ENCODE measurements around the gene UBE4B.
"Not testable (repeated sequence)": the region's sequence is repeated elsewhere in the genome, so short reads cannot be mapped to it uniquely, and the experiment has no call there.

The UBE4B gene

GRCh38 chr1:10074059-10074851 lies 41.5 kb downstream of the UBE4B start:
- DNase-seq, result peak; percentile 80

GRCh38 chr1:10074852-10075730 lies 42.3 kb downstream of the UBE4B start:
- DNase-seq, result no peak

GRCh38 chr1:10075732-10076131 lies 43.0 kb downstream of the UBE4B start:
- DNase-seq, result no peak

GRCh38 chr1:10078494-10078893 lies 45.7 kb downstream of the UBE4B start:
- DNase-seq, result no peak

- no peak for DNase-seq
Observed at GRCh38 chr1:10080523-10080922, 47.8 kb downstream of the UBE4B start.

DNA sequence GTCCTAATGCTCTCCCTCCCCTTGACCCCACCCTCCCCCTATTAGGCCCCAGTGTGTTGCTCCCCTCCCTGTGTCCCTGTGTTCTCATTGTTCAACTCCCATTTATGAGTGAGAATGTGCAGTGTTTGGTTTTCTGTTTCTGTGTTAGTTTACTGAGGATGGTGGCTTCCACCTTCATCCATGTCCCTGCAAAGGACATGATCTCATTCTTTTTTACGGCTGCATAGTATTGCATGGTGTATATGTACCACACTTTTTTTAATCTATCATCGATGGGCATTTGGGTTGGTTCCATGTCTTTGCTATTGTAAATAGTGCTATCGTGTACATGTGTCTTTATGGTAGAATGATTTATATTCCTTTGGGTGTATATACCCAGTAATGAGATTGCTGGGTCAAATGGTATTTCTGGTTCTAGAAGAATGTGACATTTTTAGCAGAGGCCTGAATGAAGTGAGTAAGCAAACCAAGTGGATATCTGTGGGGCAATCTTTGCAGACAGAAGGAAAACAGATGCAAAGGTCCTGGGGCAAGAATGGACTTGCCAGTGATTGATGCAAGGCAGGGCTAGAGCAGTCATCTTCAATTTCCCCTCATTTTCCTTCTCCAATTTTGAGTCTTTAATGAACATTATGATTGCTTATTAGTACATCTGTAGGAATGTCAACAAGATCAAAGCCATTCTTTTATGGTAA lies 50.2 kb downstream of the UBE4B start:
- no peak for DNase-seq

DNA sequence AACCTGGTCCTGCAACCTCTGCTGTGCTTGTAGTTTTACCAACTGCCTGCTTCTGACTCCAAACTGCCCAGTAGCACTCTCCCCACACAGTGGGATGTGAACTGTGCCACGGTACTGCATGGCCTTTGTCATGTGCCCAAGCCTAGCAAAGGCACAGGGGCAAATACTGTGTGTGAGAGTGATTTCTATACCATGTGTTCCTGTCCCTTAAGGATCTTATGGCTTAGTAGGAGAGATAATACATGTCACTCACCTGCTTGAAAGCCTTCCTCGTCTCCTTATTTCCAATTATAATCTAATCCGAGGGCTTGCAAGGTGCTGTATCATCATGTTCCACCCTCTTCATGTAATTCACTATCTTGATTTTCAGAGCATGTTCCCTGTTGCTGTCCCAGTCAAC lies 51.3 kb downstream of the UBE4B start:
- DNase-seq, result no peak

- no peak for DNase-seq
Observed at GRCh38 chr1:10085076-10085475, 52.3 kb downstream of the UBE4B start.

DNA sequence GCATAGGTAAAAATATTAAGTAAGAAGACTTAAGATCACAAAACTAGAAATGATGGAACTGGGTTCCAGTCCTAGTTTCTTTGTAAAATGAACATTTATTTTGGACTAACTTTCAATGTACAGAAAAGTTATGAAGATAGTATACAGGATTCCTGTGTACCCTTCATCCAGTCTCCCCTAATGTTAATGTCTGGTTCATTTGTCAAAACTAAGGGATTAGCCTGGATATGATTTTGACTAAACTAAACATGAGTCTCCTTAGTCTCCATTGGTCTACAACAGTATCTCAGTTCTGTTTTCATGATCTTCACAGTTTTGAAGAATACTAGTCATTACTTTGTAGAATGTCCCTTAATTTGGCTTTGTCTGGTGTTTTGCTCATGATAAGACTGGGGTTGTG lies 54.5 kb downstream of the UBE4B start:
- no peak for DNase-seq

- DNase-seq, result no peak
Observed at GRCh38 chr1:10101929-10102328, 69.2 kb downstream of the UBE4B start.

GRCh38 chr1:10103193-10103592 lies 70.4 kb downstream of the UBE4B start:
- DNase-seq, result no peak

GRCh38 chr1:10104834-10105233 lies 72.1 kb downstream of the UBE4B start:
- DNase-seq, result no peak

DNA sequence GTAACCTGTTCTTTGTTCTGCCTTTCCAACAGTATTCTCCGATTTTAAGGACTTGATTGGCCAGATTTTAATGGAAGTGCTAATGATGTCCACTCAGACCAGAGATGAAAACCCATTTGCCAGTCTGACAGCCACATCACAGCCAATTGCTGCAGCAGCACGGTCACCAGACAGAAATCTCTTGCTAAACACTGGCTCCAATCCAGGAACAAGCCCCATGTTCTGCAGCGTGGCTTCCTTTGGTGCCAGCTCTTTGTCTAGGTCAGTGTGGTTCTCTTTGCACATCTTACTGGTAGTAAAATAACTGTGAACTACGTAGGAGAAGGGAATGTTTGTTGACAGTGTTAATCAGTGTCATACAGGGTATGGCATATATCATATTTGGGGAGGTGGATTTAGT lies 72.7 kb downstream of the UBE4B start:
- no peak for DNase-seq

DNA sequence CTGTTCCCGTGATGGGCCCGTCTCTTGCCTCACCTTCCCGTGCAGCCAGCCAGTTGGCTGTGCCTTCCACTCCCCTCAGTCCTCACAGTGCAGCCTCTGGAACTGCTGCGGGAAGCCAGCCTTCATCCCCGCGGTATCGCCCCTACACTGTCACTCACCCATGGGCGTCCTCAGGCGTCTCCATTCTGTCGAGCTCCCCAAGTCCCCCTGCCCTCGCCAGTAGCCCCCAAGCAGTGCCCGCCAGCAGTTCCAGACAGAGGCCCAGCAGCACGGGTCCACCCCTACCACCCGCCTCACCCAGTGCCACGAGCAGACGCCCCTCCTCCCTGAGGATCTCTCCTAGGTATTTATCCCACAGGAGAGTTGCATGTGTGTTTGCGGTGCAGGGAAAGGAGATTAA lies 73.5 kb downstream of the UBE4B start:
- DNase-seq, result no peak

DNA sequence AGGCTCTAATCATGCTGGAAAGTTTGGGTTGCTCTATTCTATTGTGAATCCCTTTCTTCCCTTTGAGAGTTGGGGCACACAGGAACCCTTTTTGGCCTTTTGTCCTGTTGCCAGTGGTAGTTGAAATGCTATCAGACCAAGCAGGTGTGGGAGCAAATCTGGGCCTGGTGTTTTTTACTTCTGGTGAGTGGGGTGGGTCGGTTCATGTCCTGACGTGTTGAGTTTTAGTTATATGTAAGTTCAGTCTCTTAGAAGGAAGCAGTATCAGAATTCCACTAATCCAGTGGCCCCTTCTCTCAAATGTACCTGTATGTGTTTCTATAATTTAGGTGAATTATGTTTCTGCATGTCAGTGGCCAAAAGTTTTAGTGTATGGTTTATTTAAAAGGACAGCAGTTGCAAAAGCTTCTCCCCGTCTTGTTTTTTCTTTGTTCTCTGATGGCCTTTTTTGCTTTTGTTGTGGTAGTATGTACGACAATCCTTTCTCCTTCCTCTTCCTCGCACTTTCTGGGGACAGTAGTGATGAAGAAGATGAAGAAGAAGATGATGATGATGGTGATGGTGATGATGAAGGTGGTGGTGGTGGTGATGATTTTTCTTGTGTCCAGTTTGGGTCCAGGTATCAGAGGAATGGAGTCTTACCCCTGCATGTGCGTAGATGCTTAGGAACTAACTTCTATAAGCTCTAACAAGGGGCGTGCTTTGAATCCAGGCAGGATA lies 74.2 kb downstream of the UBE4B start:
- DNase-seq, result no peak

- not testable (repeated sequence) for DNase-seq
Observed at GRCh38 chr1:10107476-10107847, 74.7 kb downstream of the UBE4B start.

DNA sequence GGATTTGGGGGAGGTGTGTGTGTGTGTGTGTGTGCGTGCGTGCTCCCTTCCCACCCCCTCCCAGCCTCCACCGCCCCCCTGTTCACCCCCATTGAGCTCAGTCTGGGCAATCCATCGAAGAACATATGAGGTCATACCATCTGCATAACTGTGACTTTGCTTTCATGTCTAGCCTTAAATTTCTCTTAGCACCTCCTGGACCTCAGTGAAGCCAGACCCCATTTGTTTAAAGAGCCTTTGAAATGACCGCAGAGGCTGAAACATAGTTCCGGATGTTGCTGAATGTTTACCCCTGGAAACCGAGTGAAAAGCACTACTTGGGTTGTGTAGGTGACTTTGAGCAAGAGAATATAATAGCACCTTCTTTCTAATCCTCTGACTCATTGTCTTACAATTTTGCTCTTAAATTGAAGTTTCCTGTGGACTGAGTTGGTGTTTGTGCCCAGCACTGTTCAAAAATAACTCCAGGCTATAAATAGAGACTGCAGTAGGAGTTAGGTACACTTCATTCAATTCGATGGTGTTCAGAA lies 75.4 kb downstream of the UBE4B start:
- DNase-seq, result no peak

- DNase-seq, result no peak
Observed at GRCh38 chr1:10108948-10109708, 76.4 kb downstream of the UBE4B start.

DNA sequence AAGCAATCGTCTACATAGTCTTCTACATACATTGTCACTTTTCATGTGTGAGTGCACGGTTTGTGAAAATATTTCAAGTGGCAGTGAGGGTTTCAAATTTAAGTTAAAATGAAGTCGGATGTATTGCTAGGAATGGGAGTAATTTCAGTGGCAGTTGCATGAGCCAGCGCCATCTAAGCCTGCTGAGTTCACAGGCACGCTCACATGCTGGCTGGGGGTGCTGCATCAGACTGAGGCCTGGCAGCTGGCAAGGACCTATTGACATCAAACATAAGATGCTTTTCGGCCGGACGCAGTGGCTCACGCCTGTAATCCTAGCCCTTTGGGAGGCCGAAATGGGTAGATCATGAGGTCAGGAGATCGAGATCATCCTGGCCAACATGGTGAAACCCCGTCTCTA lies 80.7 kb downstream of the UBE4B start:
- DNase-seq, result no peak

DNA sequence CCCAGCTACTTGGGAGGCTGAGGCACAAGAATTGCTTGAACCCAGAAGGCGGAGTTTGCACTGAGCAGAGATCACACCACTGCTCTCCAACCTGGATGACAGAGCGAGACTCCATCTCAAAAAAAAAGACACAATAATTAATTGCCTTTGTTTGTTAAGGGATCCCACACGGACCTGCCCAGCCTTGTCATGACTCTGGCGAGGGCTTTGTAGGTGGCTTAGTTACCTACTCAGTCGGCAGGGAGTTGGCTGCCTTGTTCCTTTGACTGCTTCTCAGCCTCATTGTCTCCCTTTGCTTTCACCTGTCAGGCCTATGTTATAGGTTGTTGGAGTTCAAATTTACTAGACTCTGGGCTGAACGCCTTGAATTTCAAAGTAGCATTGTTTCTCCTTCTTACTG lies 82.0 kb downstream of the UBE4B start:
- DNase-seq, result no peak

- no peak for DNase-seq
Observed at GRCh38 chr1:10117132-10117531, 84.4 kb downstream of the UBE4B start.

- no peak for DNase-seq
Observed at GRCh38 chr1:10117865-10118264, 85.1 kb downstream of the UBE4B start.

Data from activated CD4-positive, alpha-beta T cell treated with anti-CD3 and anti-CD28 coated beads for 48 hours (primary cell).